ENCODE data around the gene ASTN2.

DNA sequence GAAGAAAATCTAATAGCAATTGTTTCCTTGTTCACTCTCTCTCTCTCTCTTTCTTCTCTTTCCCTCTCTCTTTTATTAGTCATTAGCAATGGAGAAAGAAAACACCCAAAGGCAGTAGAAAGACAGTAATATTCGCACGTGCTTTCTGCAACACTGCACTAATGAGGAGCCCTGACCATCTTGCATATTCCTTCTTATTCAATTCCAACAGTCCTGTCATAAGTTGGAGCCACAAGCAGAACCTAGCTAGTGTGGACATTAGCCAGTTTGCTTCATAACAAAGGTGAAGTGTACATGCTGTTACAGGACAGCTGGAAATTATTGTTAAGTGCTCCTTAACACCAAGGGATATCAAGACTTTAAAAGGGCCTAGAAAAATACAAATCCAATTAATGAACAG, 664.3 kb downstream of the ASTN2 start:
- TF ChIP-seq, protein P1, sequence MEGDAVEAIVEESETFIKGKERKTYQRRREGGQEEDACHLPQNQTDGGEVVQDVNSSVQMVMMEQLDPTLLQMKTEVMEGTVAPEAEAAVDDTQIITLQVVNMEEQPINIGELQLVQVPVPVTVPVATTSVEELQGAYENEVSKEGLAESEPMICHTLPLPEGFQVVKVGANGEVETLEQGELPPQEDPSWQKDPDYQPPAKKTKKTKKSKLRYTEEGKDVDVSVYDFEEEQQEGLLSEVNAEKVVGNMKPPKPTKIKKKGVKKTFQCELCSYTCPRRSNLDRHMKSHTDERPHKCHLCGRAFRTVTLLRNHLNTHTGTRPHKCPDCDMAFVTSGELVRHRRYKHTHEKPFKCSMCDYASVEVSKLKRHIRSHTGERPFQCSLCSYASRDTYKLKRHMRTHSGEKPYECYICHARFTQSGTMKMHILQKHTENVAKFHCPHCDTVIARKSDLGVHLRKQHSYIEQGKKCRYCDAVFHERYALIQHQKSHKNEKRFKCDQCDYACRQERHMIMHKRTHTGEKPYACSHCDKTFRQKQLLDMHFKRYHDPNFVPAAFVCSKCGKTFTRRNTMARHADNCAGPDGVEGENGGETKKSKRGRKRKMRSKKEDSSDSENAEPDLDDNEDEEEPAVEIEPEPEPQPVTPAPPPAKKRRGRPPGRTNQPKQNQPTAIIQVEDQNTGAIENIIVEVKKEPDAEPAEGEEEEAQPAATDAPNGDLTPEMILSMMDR (IDR thresholded peaks at IDR 0.05) = no peak
- TF ChIP-seq POLR2A (IDR thresholded peaks at IDR 0.05) = no peak

All from lower leg skin (tissue), 3 donors.